Osteocyte (in vitro differentiated cells): Measurements from ENCODE around the gene MT1G. TPM values are rescaled to one million over a fixed set of nuclear protein-coding genes. Genes with fewer than 3 reads are reported as not detected.

Source experiments
- DNase-seq: peaks from one replicate; pipeline ENCODE4 v3.0.0; 2021; ENCODE audit warnings: mixed read lengths; ENCODE audit not compliant: unreplicated experiment; ENCODE audit errors: extremely low spot score
- H3K27ac Mint-ChIP-seq: one replicate; pipeline ENCODE4 v1.8.0; 2021; ENCODE audit warnings: mild to moderate bottlenecking, mixed read lengths; ENCODE audit not compliant: unreplicated experiment
- H3K27me3 Mint-ChIP-seq: one replicate; pipeline ENCODE4 v1.8.0; 2021; ENCODE audit warnings: mixed read lengths; ENCODE audit not compliant: unreplicated experiment
- H3K36me3 Mint-ChIP-seq: one replicate; pipeline ENCODE4 v1.8.0; 2021; ENCODE audit warnings: mixed read lengths; ENCODE audit not compliant: unreplicated experiment
- H3K4me1 Mint-ChIP-seq: one replicate; pipeline ENCODE4 v1.8.0; 2021; ENCODE audit warnings: mixed read lengths; ENCODE audit not compliant: unreplicated experiment
- H3K4me3 Mint-ChIP-seq: one replicate; pipeline ENCODE4 v1.8.0; 2021; ENCODE audit warnings: mild to moderate bottlenecking, moderate library complexity, mixed read lengths; ENCODE audit not compliant: unreplicated experiment
- H3K9me3 Mint-ChIP-seq: one replicate; pipeline ENCODE4 v1.8.0; 2021; ENCODE audit warnings: mixed read lengths; ENCODE audit not compliant: unreplicated experiment
- CTCF ChIP-seq: fragments of 200-600 bp; sonication (generic); IDR thresholded peaks from 2 replicates; pipeline ENCODE4 v1.5.0; 2021; ENCODE audit warnings: antibody characterized with exemption, mild to moderate bottlenecking, moderate library complexity
- total RNA-seq: library from RNA; stranded (reverse); gene quantifications from 2 replicates; pipeline ENCODE4 v1.2.1, GENCODE V29; 2021

The MT1G gene
- total RNA-seq, 1 donor from 2014 or later = not detected

GRCh38 chr16:56637814-56638750 lies 29.8 kb downstream of the MT1G start, which contains the start of gene MT1A:
Gene MT1A (plus strand): TSS chr16:56638666. CDS start chr16:56638739, 73 bp downstream.
- Mint-ChIP-seq H3K4me1 (peaks cover 21% of the 10 kb centered on the region), H3K4me3 (peak within 1 kb of the TSS; percentile 69), H3K27ac (no peak within 1 kb of the TSS), H3K36me3 (peaks cover 3% of the 10 kb centered on the region), H3K27me3 (peaks cover 49% of the 10 kb centered on the region), H3K9me3 (no peaks in the 10 kb centered on the region)
- TF ChIP-seq CTCF = no peak
- no peak for DNase-seq

- no peaks in the 10 kb centered on the region for H3K9me3 Mint-ChIP-seq
- peaks cover 49% of the 10 kb centered on the region for H3K27me3 Mint-ChIP-seq
- H3K27ac Mint-ChIP-seq = no peak overlapping the region
- peaks cover 3% of the 10 kb centered on the region for H3K36me3 Mint-ChIP-seq
- H3K4me3 Mint-ChIP-seq = peak overlapping the region; percentile 69
- DNase-seq = no peak
- H3K4me1 Mint-ChIP-seq = peaks cover 31% of the 10 kb centered on the region
- TF ChIP-seq CTCF = no peak
These were observed 31.1 kb downstream of the MT1G start for GRCh38 chr16:56636616-56637413.

- Mint-ChIP-seq H3K4me3 (peak overlapping the region; percentile 72), H3K27me3 (peaks cover 49% of the 10 kb centered on the region), H3K36me3 (peaks cover 3% of the 10 kb centered on the region), H3K9me3 (no peaks in the 10 kb centered on the region), H3K4me1 (peaks cover 33% of the 10 kb centered on the region), H3K27ac (no peak overlapping the region)
- TF ChIP-seq CTCF = no peak
- no peak for DNase-seq
These were observed 32.4 kb downstream of the MT1G start for GRCh38 chr16:56635441-56635967.

GRCh38 chr16:56634715-56635440 lies 33.0 kb downstream of the MT1G start:
- Mint-ChIP-seq H3K36me3 (peaks cover 3% of the 10 kb centered on the region), H3K4me1 (peaks cover 33% of the 10 kb centered on the region), H3K27ac (no peak overlapping the region), H3K27me3 (peaks cover 45% of the 10 kb centered on the region), H3K9me3 (no peaks in the 10 kb centered on the region), H3K4me3 (peak overlapping the region; percentile 72)
- no peak for TF ChIP-seq CTCF
- DNase-seq = no peak
